Body of pancreas (tissue), 4 donors: ENCODE measurements around the gene DDX18. TPM values are rescaled to one million over a fixed set of nuclear protein-coding genes. Genes with fewer than 3 reads are reported as not detected.
"Not testable (repeated sequence)": the region's sequence is repeated elsewhere in the genome, so short reads cannot be mapped to it uniquely, and the experiment has no call there.

Experiments used
- ATAC-seq: fragments of 150-250 bp; one replicate; pipeline ENCODE4 v1.9.1; 2016
- DNase-seq, 4 donors: peaks; one replicate each; pipeline ENCODE4 v3.0.0-alpha.2; 2019
- H3K27ac ChIP-seq, 4 donors: fragments of 200-600 bp; sonication (generic); 1 replicate in 3 of 4; 2 replicates in 1 of 4; pipeline versions ENCODE4 v1.5.1 to v1.6.1; 2016 to 2019; ENCODE audit warnings: mild to moderate bottlenecking in 1 of 4, mixed read lengths in 1 of 4, moderate library complexity in 1 of 4
- H3K27me3 ChIP-seq, 2 donors: fragments of 200-600 bp; sonication (generic); one replicate each; pipeline ENCODE4 v1.6.0; 2016; ENCODE audit warnings: mild to moderate bottlenecking in 1 of 2
- H3K36me3 ChIP-seq, 2 donors: fragments of 200-600 bp; sonication (generic); replicated peaks in 1 of 2; 2 replicates each; pipeline ENCODE4 v1.5.1; 2016; ENCODE audit warnings: low read depth in 2 of 2; ENCODE audit not compliant: insufficient read depth in 1 of 2
- H3K4me1 ChIP-seq: fragments of 200-600 bp; sonication (generic); one replicate; pipeline ENCODE4 v1.6.0; 2016
- H3K4me3 ChIP-seq, 2 donors: fragments of 200-600 bp; sonication (generic); 1 replicate in 1 of 2; 2 replicates in 1 of 2; pipeline ENCODE4 v1.5.1; 2016 to 2019
- H3K9me3 ChIP-seq, 3 donors: fragments of 200-600 bp; sonication (generic); 1 replicate in 2 of 3; 2 replicates in 1 of 3; pipeline ENCODE4 v1.5.1; 2016
- POLR2A ChIP-seq, 3 donors: fragments of 450-650 bp; IDR thresholded peaks; one replicate each; pipeline ENCODE4 v1.6.1; 2016; ENCODE audit warnings: antibody characterized with exemption in 3 of 3, mild to moderate bottlenecking in 2 of 3
- WGBS, 2 donors: methylation state at CpG; one replicate each; pipeline ENCODE4 v1.1.5; 2017; 5-methylcytosine and 5-hydroxymethylcytosine counted together
- intact Hi-C: fragments of 100-400 bp; cut with DNase I; formaldehyde crosslinking; loops from one replicate; pipeline ENCODE4 v1.15.1; 2023
- total RNA-seq, 2 donors: library from RNA; depleted of rRNA; stranded (reverse); fragments of >200 nt; gene quantifications; one replicate each; pipeline ENCODE4 v1.1.0, GENCODE V29; 2016
- TF ChIP-seq, protein P1 (sequence below), 7 experiments: fragments of 450-650 bp in 4 of 7; fragments of 200-600 bp in 3 of 7; sonication (generic) in 3 of 7; IDR thresholded peaks; one replicate each; pipeline ENCODE4 v1.5.1; 2016 to 2019; ENCODE audit warnings: antibody characterized with exemption in 7 of 7

Gene DDX18
- total RNA-seq, 2 donors from 2014 or later = 25.1 to 30.1 TPM

- no peak for ATAC-seq
- WGBS, 2 donors = 88 to 90% methylated on average over 3 of the region's 3 CpGs
Observed at GRCh38 chr2:117818921-117819320, 4.4 kb downstream of the DDX18 start.

GRCh38 chr2:117820444-117820843 lies 6.0 kb downstream of the DDX18 start:
- DNase-seq (no peak), ATAC-seq (no peak)
- Histone ChIP-seq H3K9me3 (no peaks in the 10 kb centered on the region), H3K27ac (no peak overlapping the region), H3K4me3 (no peak overlapping the region), H3K27me3 (no peaks in the 10 kb centered on the region), H3K4me1 (peaks cover 15% of the 10 kb centered on the region), H3K36me3 (peaks cover 13 to 49% of the 10 kb centered on the region in 2 donors)
- WGBS, 2 donors = 77 to 78% methylated on average over 1 of the region's 1 CpG
- no peak for TF ChIP-seq POLR2A (IDR thresholded peaks at IDR 0.05)
- TF ChIP-seq, protein P1, sequence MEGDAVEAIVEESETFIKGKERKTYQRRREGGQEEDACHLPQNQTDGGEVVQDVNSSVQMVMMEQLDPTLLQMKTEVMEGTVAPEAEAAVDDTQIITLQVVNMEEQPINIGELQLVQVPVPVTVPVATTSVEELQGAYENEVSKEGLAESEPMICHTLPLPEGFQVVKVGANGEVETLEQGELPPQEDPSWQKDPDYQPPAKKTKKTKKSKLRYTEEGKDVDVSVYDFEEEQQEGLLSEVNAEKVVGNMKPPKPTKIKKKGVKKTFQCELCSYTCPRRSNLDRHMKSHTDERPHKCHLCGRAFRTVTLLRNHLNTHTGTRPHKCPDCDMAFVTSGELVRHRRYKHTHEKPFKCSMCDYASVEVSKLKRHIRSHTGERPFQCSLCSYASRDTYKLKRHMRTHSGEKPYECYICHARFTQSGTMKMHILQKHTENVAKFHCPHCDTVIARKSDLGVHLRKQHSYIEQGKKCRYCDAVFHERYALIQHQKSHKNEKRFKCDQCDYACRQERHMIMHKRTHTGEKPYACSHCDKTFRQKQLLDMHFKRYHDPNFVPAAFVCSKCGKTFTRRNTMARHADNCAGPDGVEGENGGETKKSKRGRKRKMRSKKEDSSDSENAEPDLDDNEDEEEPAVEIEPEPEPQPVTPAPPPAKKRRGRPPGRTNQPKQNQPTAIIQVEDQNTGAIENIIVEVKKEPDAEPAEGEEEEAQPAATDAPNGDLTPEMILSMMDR (IDR thresholded peaks at IDR 0.05) = no peak
- intact Hi-C loops = no loop called here

More at GRCh38 chr2:117818921-117819320, 4.4 kb downstream of the DDX18 start:
- peaks cover 23% of the 10 kb centered on the region for H3K4me1 ChIP-seq
- no peak overlapping the region for H3K27ac ChIP-seq
- H3K4me3 ChIP-seq = no peak overlapping the region
- peaks cover 13 to 40% of the 10 kb centered on the region in 2 donors for H3K36me3 ChIP-seq
- intact Hi-C loops = no loop called here
- no peak for DNase-seq
- TF ChIP-seq, protein P1 (IDR thresholded peaks at IDR 0.05) = no peak
- TF ChIP-seq POLR2A (IDR thresholded peaks at IDR 0.05) = no peak
- no peaks in the 10 kb centered on the region for H3K9me3 ChIP-seq
- no peaks in the 10 kb centered on the region for H3K27me3 ChIP-seq

DNA sequence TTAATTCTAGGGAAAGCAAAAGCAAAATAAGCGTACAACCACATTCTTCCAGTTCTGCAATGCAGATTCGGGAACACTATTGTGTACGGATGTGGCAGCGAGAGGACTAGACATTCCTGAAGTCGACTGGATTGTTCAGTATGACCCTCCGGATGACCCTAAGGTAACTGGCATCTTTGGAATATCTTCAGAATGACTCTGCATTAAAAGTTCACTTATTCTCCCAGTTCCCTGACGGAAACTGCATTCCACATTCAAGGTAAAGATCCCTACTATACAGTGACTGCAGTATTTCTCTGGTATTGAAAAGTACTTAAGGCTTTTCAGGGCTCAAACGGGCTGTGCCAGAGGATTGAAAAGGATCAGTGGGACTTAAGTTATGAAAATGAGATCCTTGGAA lies 10.9 kb downstream of the DDX18 start:
- intact Hi-C loops = no loop called here
- Histone ChIP-seq H3K4me1 (no peaks in the 10 kb centered on the region), H3K27ac (no peak overlapping the region), H3K36me3 (peaks cover 40 to 64% of the 10 kb centered on the region in 2 donors), H3K9me3 (no peaks in the 10 kb centered on the region), H3K27me3 (no peaks in the 10 kb centered on the region), H3K4me3 (no peak overlapping the region)
- DNase-seq (no peak), ATAC-seq (no peak)
- WGBS, 2 donors = 78 to 93% methylated on average over 8 of the region's 8 CpGs
- TF ChIP-seq, protein P1 (IDR thresholded peaks at IDR 0.05) = no peak
- no peak for TF ChIP-seq POLR2A (IDR thresholded peaks at IDR 0.05)

GRCh38 chr2:117827464-117827863 lies 13.0 kb downstream of the DDX18 start:
- intact Hi-C loops = not testable (repeated sequence)

DNA sequence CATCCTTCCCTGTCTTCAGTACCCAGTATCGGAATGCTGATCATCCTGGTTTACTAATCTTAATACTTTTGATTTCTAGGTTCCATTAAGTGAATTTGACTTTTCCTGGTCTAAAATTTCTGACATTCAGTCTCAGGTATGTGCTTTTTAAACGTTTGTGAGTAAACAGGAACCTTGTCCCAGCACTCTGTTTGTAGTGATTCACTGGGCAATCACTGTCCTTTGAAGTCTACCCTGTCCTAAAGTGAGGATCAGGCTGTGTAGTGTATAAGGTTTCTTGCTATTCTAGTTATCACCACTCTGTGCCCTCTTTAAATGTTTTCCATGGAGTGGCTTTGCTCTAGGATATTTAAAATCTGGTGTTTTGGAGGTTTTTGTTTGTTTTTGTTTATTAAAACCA lies 14.4 kb downstream of the DDX18 start:
- TF ChIP-seq, protein P1 (IDR thresholded peaks at IDR 0.05) = no peak
- TF ChIP-seq POLR2A (IDR thresholded peaks at IDR 0.05) = no peak
- H3K4me3 ChIP-seq = no peak overlapping the region
- 59 to 63% methylated on average over 2 of the region's 2 CpGs for WGBS, 2 donors
- H3K9me3 ChIP-seq = no peaks in the 10 kb centered on the region
- no peaks in the 10 kb centered on the region for H3K4me1 ChIP-seq
- H3K27ac ChIP-seq = no peak overlapping the region
- ATAC-seq (no peak), DNase-seq (no peak)
- H3K27me3 ChIP-seq = no peaks in the 10 kb centered on the region
- peaks cover 27 to 41% of the 10 kb centered on the region in 2 donors for H3K36me3 ChIP-seq
- intact Hi-C loops = no loop called here

More at GRCh38 chr2:117827464-117827863, 13.0 kb downstream of the DDX18 start:
- 96 to 98% methylated on average over 5 of the region's 5 CpGs for WGBS, 2 donors
- not testable (repeated sequence) for H3K27ac ChIP-seq, DNase-seq, ATAC-seq, H3K9me3 ChIP-seq, H3K27me3 ChIP-seq, H3K4me3 ChIP-seq, H3K4me1 ChIP-seq
- peaks cover 27 to 47% of the 10 kb centered on the region in 2 donors for H3K36me3 ChIP-seq
